NCI-H82 (cell line): ENCODE measurements around the gene KLK7.
"Not testable (repeated sequence)": the region's sequence is repeated elsewhere in the genome, so short reads cannot be mapped to it uniquely, and the experiment has no call there.

Experiments used
- DNase-seq: peaks from one replicate; lab custom pipeline; 2025; lab: John Stamatoyannopoulos, UW

The KLK7 gene

DNA sequence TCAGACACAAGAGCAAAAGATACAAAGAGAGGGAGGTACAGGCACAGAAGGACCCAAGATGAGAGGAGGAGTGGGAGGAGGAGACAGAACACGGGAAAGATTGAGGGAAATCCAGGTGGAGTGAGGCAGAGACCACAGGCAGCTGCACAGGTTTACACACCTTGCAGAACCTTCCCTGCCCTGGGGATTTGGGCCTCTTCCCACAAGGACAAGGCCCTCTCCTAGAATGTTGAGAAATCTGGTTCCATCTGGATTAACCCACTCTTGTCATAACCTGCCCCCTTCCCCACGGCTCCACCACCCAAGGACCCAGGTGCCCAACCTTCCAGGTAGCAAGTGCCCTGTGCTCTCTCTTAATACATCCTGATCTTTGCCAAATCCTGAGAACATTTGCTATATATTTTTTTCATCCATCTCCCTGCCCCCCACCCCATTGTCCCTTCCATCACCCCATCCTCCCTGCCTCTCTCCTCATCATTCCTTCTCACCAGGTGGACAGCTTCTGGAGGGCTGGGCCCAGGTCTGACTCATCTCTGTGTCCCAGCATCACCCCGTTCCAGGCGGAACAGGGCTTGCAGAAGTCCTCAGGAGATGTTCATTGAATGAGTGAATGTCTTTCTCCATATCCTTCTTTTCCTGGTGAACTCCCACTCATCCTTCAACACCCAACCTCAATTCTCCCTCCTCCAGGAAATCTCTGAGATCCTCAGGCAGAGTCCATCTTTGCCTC, 26.5 kb upstream of the KLK7 start:
- DNase-seq = no peak

DNA sequence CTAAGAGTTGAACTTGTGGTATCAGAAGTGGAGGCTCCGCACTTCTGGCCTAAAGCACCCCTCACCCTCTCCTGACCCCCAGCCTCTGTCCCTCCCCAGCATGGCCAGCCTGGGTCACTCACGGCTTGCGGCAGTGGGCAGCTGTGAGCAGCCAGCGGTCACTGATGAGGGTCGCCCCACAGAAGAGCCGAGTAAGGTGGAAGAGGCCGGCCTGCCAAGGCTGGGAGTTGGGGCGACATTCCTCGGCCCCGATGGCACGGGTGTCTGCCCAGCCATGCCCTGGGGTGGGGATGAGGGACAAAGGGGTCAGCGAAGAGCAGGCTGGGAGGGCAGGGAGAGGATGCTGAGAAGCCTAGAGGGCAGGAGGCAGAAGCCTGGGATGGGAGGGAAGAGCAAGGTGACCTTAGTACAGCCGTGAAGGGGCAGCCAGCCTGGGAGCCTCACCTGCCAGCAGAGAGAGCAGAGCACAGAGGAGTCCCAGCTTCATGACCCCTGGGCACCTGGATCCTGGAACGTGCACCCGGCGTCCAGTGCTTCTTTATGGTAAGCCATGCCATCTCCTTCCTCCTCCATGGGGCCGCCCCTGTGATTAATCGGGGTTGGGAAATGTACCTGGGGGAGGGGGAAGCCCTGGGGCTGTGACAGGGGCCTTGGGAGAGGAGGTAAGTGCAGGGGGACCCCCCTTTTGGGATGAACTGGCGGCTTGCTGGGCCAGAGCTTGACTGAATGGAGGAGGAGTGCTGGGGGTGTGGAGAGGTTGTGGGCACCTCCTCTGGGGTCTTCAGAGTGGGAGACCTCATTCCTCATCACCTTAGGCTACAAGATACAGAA, 25.6 kb upstream of the KLK7 start:
- DNase-seq = no peak

DNA sequence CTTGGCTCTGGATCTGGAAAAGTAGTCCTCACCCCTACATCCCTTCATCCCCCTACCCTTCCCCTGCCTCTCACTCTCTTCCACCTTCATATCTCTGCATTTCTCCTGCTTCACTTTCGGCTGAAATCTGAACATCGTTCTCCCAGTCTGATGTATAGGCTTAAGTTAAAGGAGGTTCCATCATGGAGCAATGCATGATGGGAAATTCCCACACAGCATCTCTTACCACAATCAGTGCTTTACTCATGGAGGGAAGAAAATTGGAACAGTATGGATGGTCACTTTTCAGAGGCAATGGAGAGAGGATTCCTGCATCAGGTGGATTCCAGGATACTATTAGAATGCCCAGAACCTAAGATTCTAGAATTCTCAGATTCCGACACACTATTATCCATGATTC, 23.8 kb upstream of the KLK7 start:
- DNase-seq = no peak

DNA sequence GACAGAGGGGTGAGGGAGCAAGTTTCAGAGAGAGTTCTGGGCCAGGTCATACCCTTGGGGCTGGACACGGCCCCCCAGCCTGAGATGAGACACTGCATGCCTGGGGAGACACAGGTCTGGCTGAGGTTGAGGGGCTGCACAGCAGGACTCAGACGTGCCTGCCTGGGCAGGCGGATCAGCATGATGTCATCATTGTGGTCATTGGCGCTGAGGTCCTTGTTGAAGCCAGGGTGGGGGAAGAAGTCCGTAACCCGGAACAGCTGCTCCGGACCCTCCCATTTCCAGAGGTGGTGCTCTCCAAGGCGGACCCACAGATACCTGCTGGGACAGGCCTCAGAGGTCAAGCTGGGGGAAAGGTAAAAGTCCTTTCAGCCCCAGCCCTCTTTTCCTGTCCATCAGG, 22.7 kb upstream of the KLK7 start:
- no peak for DNase-seq

DNA sequence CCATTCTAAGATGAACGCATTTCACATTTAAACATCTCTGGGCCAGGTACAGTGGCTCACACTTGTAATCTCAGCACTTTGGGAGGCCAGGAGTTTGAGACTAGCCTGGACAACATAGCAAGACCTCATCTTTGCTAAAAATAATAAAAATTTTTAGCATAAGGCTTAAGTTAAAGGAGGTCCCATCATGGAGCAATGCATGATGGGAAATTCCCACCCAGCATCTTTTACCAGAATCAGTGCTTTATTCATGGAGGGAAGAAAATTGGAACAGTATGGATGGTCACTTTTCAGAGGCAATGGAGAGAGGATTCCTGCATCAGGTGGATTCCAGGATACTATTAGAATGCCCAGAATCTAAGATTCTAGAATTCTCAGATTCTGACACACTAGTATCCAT, 21.5 kb upstream of the KLK7 start:
- DNase-seq = no peak

DNA sequence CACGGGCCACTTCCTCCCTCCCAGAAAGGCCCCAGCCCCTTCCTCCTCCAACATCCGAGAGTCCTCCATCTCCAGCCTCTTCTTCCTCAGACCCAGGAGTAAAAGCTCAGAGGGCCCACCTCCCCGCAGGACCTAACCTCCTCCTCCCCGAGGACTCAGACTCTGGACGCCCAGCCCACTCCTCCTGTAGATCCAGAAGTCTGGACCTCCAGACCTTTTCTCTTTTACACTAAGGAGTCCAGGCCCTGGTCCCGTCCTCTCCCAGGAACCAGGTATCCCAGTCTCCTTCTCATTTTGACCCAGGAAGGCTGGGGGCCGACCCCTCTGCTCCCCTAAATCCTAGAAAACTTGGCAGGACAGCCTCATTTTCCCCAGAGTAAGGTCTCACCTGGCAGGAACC, 19.6 kb upstream of the KLK7 start:
- no peak for DNase-seq

DNA sequence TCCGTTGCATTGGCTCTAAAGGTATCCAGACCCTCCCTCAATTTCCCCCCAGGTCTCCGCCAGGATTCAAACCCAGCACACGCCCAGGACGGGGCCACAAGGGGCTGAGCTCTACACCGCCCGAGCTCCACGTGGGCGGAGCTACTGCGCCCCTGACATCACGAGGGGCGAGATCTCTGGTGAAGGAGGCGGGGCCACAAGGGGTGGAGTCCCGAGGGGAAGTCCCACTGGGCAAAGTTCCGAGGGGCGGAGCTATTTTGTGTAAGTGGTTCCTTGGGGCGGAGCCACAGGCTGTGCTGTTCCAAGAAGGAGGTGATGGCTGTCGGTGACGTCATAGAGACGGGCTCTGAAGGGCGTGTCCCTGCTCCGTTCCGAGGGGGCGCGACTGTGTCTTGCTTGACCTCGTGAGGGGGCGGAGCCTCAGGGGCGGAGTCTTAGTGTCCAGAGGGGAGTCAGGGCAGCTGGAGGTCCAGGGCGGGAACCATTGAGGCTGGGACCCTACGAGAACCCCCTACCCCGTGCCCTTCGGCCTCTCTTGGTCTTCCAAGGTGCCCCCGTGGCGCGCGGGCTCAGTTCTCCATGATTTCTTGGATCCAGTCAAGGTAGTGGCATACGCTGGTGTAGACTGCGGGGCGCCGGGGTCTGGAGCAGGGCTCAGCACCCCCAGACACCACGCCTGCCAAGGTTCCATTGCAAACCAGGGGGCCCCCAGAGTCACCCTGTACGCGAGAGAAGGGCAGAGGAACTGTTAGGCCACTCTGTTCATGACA, 19.0 kb upstream of the KLK7 start:
- peak; percentile 40 for DNase-seq

DNA sequence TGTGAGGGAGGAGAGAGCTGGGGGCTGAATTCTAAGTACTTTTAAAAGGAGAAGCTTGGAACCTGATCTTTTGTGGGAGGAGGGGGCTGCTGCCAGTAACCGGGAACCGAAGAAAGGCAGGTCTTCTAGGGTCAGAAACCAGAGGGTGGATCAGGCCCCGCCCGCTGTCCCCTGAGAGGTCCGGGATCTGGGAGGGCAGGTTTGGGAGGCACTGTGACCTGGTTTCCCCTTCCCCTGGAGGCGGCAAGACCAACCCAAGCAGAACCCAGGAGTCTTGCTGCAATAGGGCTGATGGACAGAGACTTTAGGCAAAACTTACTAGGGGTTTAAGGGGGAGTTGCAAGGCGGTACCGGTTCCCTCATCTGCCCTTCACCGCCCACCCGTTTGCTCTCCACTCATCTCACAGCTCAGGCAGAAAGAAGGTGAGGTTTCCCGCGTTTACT, 18.4 kb upstream of the KLK7 start:
- DNase-seq = no peak

DNA sequence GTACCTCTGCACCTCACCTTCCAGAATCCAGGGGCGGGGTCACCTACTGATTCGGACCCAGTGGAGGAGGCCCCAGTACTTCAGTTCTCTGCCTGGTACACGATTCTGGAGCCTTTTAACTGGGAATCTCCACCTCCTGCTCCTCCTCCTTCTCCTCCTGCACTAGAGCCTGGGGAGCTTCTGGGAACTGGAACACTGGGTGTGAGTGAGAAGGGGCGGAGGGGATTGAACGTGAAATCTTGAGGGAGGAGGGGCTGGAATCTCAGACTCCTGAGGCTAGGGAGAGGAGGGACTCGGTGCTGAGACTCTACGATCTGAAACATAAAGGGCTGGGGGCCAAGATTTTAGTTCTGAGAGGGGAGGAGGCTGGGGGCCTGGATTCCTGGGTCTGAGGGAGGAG, 17.8 kb upstream of the KLK7 start, which contains the start of gene KLK8:
TSS of gene KLK8 (minus strand) at position 90 of the 400 bp plus-strand sequence. CDS start 437 bp downstream, outside the sequence.
- DNase-seq = no peak

DNA sequence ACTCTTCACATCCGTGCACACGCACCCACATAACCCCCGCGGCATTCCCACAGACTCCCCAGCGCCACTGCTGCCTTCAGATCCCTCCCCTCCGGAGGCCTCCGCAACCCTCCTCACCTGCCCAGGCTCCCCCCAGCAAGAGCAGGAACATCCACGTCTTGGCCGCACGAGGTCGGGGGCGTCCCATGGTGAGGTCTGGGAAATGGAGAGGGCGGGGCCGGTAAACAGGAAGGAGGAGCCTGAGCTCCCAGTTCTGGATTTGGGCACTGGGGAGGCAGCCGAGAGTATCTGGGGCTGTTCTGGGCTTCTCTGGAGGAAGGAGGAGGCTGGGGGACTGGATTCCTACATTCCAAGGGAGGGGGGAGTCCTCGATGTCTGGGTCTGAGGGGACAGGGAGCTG, 17.3 kb upstream of the KLK7 start:
- DNase-seq = no peak

DNA sequence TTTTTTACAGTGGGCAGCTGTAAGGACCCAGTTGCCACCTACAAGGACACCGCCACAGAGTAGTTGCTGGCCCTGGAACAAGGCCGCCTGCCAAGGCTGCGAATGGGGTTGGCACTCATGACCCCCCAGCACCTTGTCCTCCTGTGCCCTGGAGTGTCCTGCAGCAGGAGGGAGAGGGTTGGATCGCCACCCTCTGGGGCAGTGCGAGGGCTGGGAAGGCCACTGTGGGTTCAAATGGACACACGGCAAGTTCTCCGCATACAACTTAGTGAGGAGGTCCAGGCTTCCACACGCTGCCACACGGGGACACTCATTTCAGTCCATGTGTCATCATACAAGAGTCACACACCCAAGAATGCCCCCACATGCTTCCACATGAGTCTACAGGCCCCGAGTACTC, 16.7 kb upstream of the KLK7 start:
- DNase-seq = no peak

DNA sequence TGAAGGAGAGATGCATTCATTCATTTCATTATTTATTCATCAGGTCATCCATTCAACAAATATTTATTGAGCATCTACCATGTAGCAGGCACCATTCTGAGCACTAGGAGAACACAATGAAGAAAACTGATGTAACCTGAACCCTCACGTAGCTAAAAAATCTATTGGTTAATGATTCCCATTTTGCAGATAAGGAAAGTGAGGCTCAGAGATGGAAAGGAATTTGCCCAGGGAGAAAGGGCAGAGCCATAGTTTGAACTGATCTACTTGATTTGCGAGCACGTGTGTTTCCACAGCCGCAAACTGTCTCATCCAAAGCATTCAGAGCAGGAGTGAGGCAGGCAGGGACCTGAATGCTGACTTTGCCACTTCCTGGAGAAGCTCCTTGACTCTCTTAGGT, 15.0 kb upstream of the KLK7 start:
- no peak for DNase-seq

DNA sequence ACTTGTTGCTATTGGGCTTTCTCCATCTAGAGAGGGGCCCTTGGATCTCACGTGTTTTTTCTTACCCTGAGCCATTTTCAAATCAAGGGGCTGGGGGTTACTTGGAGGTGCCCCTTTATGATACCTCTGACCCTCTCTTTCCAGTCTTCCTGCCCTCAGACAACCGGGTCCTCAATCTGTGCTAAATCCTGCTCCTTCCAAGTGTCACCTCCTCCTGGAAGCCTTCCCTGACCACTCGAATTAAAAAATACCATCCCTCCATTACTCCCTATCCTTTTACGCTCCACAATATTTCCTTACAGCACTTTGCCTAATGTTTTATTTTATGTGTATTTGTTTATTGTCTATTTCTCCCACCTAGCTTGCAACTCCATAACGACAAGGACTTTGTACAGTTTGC, 14.3 kb upstream of the KLK7 start:
- DNase-seq = no peak

DNA sequence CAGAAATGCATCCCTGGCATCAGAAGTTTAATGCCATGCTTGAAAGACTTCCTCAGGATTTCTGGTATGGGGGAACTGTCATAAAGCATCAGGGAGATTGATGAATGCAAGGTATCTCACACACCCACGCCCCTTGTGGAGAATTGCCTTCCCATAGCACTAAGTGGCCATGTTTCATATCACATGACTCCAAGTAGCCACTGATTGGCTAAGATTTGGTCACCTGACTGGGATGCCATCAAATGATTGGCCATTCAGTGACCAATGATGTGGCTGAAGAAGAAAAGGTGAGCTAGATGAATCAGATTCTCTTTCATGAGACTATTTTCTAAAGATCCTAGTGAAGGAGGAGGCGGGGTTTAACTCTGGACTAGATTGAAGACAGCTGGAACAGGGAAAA, 10.4 kb upstream of the KLK7 start:
- DNase-seq = peak; percentile 9

DNA sequence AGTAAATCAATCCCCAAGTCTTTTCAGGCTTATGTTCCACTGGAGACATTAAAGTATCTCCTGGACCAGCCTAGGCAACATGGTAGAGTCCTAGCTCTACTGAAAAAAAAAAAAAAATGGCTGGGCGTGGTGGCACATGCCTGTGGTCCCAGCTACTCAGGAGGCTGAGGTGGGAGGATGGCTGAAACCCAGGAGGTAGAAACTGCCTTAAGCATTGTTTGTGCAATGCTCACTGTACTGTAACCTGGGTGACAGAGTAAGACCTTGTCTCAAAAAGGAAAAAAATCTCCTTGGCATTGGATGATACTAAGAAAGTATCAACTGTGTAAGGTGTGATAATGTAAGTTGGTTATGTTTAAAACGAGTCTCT, 8.9 kb upstream of the KLK7 start:
- DNase-seq = no peak

DNA sequence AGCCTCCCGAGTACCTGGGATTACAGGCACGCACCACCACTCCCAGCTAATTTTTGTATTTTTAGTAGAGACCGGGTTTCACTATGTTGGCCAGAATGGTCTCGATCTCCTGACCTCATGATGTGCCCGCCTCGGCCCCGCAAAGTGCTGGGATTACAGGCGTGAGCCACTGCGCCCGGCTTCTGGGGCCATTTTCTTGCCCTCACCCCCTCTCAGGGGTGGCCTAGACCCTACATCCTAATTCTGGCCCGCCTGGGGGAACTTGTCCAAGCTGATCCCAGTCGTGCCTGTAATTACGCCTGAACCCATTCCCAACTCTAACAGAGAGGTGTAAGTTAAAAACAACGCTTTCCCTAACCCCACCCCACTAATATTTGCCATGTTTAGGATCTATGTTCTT, 699 bp upstream of the KLK7 start:
- DNase-seq = not testable (repeated sequence)

DNA sequence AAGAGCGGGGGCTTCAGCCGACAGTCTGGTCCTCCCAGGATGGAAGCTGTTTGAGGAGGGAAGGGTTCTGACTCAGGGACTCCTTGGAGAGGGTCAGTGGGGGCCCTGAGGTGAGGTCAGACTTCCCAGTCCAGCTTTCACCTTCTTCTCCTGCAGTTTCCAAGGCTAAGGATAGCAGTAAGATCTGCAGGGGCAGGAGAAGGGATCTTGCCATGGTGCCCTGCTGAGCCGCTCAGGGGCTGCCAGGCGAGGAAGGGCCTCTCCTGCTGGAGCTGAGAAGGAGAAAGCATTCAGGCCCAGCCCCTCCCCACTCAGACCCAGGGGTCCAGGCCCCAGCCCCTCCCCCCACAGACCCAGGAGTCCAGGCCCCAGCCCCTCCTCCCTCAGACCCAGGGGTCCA, 1.5 kb downstream of the KLK7 start:
- DNase-seq = no peak

DNA sequence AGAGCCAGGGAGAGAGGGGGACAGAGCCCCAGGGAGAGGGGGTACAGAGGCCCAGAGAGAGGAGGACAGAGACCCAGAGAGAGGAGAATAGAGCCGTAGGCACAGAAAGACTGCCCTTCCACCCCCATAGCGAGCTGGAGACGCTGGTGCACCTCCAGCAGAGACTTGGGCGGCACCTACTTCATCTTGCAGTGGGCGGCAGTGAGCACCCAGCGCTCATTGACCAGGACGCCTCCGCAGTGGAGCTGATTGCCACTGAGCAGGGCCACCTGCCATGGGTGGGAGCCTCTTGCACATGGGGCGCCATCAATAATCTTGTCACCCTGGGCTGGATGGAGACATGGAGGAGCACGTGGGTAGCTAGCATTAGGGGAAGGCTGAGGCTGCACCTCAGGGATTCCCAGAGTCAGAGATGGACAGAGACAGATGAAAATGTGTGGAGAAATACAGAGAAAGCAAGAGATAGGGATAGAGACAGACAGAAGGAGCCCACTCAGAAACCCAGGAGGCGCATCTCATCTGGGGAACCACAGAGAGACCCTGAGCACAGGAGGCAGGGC, 2.0 kb downstream of the KLK7 start:
- DNase-seq = no peak

DNA sequence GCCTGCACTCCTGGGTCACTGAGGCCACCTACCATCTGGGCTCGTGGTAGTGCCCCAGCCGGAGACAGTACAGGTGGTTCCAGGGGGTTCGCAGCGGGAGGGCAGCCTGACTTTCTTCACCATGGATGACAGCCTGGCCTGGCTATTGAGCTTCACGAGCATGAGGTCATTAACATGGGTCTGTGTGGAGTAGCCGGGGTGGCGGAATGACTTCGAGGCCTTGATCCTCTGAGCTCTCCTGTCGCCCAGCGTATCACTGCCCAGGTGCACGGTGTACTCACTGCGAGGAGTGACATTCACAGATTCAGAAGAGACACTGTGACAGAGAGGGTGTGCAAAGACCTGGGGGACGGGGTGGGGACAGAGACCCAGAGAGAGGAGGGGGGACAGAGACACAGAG, 3.5 kb downstream of the KLK7 start:
- no peak for DNase-seq

DNA sequence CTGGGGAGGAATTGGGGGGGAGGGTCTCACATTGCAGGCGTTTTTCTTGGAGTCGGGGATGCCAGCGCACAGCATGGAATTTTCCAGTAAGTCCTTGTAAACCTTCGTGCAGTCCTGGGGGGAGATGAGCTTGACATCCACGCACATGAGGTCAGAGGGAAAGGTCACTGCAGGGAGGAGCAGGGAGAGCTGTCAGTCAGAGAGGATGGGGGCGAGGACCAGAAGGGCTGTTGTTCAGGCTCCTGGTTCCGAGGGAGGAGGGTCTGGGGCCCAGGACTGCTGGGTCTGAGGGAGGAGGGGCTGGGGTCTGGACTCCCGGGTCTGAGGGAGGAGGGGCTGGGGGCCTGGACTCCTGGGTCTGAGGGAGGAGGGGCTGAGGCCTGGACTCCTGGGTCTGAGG, 4.0 kb downstream of the KLK7 start:
- no peak for DNase-seq

DNA sequence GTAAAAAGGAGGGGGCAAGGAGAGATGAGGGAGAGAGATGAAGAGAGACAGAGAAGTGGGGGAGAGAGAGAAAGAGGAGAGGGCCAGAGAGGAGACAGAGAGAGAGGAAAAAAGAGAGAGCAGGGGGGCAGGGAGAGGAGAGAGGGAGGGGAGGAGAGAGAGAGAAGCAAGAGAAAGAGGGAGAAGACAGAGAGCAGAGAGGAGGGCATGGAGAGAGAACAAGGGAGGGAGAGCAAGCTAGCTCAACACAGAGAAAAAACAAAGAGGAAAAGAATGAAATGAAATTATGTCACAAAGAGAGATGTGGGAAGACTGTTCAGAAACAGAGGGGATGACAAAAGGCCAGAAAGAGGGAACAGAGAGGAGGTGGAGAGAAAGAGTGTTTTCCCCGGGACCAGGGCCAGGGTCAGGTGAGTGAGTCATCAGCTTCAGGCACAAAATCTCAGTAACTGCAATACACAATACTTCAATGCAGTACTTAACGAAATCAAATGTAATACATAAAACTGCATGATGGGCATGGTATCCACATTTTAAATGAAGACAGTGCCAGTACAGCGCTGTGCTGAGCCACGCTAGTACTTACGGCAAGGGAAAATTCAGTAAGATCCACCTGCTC, 4.8 kb downstream of the KLK7 start:
- DNase-seq = no peak

DNA sequence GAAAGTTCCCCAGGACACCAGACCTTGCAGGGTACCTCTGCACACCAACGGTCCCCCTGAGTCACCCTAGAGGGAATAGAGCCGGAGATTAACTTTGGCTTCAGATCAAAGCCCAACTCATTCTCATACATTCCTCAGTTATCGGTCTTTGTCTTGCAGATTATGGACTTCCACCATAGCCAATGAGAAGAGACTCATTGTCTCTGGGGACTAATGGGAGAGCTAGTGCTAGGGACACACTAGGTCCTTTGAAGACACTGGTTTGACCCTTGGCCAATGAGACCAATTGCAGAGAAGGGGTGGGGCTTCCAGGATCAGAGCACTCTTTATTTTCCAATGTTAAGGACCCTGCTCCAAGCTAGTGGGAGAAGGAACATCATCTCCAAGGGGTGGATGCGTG, 6.1 kb downstream of the KLK7 start:
- DNase-seq = no peak
